HepG2 (cell line): ENCODE measurements around the gene PRDX4. TPM values are rescaled to one million over a fixed set of nuclear protein-coding genes. Genes with fewer than 3 reads are reported as not detected.

Experiments used
- ATAC-seq: fragments of 200-7000 bp; cut with Tn5 transposase; 3 replicates; pipeline ENCODE4 v1.9.1; 2020; ENCODE audit warnings: mild to moderate bottlenecking, moderate library complexity
- BruUV-seq: library from RNA; stranded (reverse); fragments of 400-500 nt; replicated peaks from 2 replicates; lab custom pipeline; 2021; lab: Mats Ljungman, UMichigan
- CTCF ChIA-PET: fragments of 300-600 bp; formaldehyde crosslinking; extraction: SDS; loops from one replicate; lab custom pipeline; 2021; ENCODE audit warnings: low total read pairs, inconsistent platforms, low intra/inter-chr PET ratio; lab: Yijun Ruan, JAX
- POLR2A ChIA-PET: fragments of 350-600 bp; sonication (Branson Sonifier 250); formaldehyde crosslinking; loops from one replicate; lab custom pipeline; 2020; ENCODE audit warnings: antibody characterized with exemption, inconsistent platforms; lab: Yijun Ruan, JAX
- DNase-seq: peaks from one replicate; pipeline ENCODE4 v3.0.0-alpha.2; 2015; ENCODE audit warnings: low spot score
- FAIRE-seq: peaks from 3 replicates; lab custom pipeline; 2011; peaks lifted over from hg19 to GRCh38; lab: Jason Lieb, UNC
- H2AFZ ChIP-seq: one replicate; pipeline ENCODE4 v1.6.1; 2011; ENCODE audit warnings: low read length, inconsistent platforms
- H3K27ac ChIP-seq: fragments of 300-600 bp; 3 replicates; pipeline ENCODE4 v1.8.0; 2011; ENCODE audit warnings: mixed run types, mild to moderate bottlenecking, mixed read lengths, low read length, inconsistent platforms; ENCODE audit not compliant: insufficient read depth; ENCODE audit errors: extremely low read length
- H3K27me3 ChIP-seq, 2 experiments: fragments of 200-600 bp in 1 of 2; 2 replicates in 1 of 2; 3 replicates in 1 of 2; pipeline versions ENCODE4 v1.6.0 to v1.8.0; 2011; ENCODE audit warnings: low read length in 2 of 2, mild to moderate bottlenecking in 2 of 2, moderate library complexity in 2 of 2, inconsistent platforms in 1 of 2; ENCODE audit not compliant: insufficient read depth in 2 of 2, control insufficient read depth in 1 of 2
- H3K36me3 ChIP-seq, 2 experiments: fragments of 200-600 bp in 1 of 2; replicated peaks in 1 of 2; 2 replicates in 1 of 2; 3 replicates in 1 of 2; pipeline versions ENCODE4 v1.5.1 to v1.8.0; 2011; ENCODE audit warnings: low read length in 2 of 2, inconsistent platforms in 1 of 2; ENCODE audit not compliant: insufficient read depth in 2 of 2, control insufficient read depth in 1 of 2
- H3K4me1 ChIP-seq: 2 replicates; pipeline ENCODE4 v1.5.1; 2012; ENCODE audit warnings: low read length, inconsistent platforms; ENCODE audit not compliant: insufficient read depth
- H3K4me2 ChIP-seq: 2 replicates; pipeline ENCODE4 v1.6.0; 2011; ENCODE audit warnings: low read depth, low read length, inconsistent platforms
- H3K4me3 ChIP-seq, 3 experiments: fragments of 200-600 bp in 1 of 3; sonication (generic), shearing (Covaris generic) in 1 of 3; replicated peaks in 1 of 3; 2 replicates each; pipeline ENCODE4 v1.5.1; 2011 to 2016; ENCODE audit warnings: low read length in 3 of 3, inconsistent platforms in 2 of 3, low read depth in 2 of 3, mild to moderate bottlenecking in 2 of 3, control low read depth in 1 of 3, mixed read lengths in 1 of 3; ENCODE audit not compliant: insufficient read depth in 1 of 3
- H3K79me2 ChIP-seq: one replicate; pipeline ENCODE4 v1.6.1; 2011; ENCODE audit warnings: low read length, inconsistent platforms; ENCODE audit not compliant: insufficient read depth
- H3K9ac ChIP-seq: 2 replicates; pipeline ENCODE4 v1.6.0; 2011; ENCODE audit warnings: mild to moderate bottlenecking, low read depth, low read length, inconsistent platforms; ENCODE audit not compliant: insufficient read depth
- H3K9me3 ChIP-seq: 2 replicates; pipeline ENCODE4 v1.5.1; 2012; ENCODE audit warnings: mild to moderate bottlenecking, low read length
- H4K20me1 ChIP-seq: 2 replicates; pipeline ENCODE4 v1.6.0; 2011; ENCODE audit warnings: inconsistent platforms, mild to moderate bottlenecking, low read length, moderate library complexity; ENCODE audit not compliant: insufficient read depth
- HNRNPL ChIP-seq: fragments of 200-400 bp; formaldehyde crosslinking; IDR thresholded peaks from 2 replicates; pipeline ENCODE4 v1.6.1; 2017; ENCODE audit warnings: mild to moderate bottlenecking, low read depth, low read length
- HOXA3 ChIP-seq: sonication (generic); formaldehyde crosslinking; IDR thresholded peaks from 2 replicates; pipeline ENCODE4 v1.5.0; 2020; ENCODE audit warnings: missing genetic modification reagents
- NFIC ChIP-seq: IDR thresholded peaks from 2 replicates; pipeline ENCODE4 v1.6.1; 2012; ENCODE audit warnings: mild to moderate bottlenecking, low read length, inconsistent platforms
- SMYD3 ChIP-seq: sonication (generic); formaldehyde crosslinking; IDR thresholded peaks from 2 replicates; pipeline ENCODE4 v1.8.1; 2023; ENCODE audit warnings: mild to moderate bottlenecking, missing genetic modification reagents
- TBX3 ChIP-seq: fragments of 450-650 bp; IDR thresholded peaks from 2 replicates; pipeline ENCODE4 v1.6.1; 2017; ENCODE audit warnings: antibody characterized with exemption, mild to moderate bottlenecking, inconsistent platforms, borderline replicate concordance
- ZEB1 ChIP-seq: IDR thresholded peaks from 2 replicates; pipeline ENCODE4 v1.6.1; 2012; ENCODE audit warnings: mild to moderate bottlenecking, low read depth, inconsistent platforms; ENCODE audit not compliant: insufficient replicate concordance
- ZFP62 ChIP-seq: sonication (generic); formaldehyde crosslinking; IDR thresholded peaks from 2 replicates; pipeline ENCODE4 v1.4.0; 2020; ENCODE audit warnings: missing genetic modification reagents
- ZNF224 ChIP-seq: sonication (generic); formaldehyde crosslinking; IDR thresholded peaks from 2 replicates; pipeline ENCODE4 v1.5.0; 2020; ENCODE audit warnings: mild to moderate bottlenecking, missing genetic modification reagents
- ZNF343 ChIP-seq: sonication (generic); formaldehyde crosslinking; IDR thresholded peaks from 2 replicates; pipeline ENCODE4 v1.4.0; 2020; ENCODE audit warnings: mild to moderate bottlenecking, missing genetic modification reagents
- ZNF550 ChIP-seq: sonication (generic); formaldehyde crosslinking; IDR thresholded peaks from 2 replicates; pipeline ENCODE4 v1.4.0; 2020; ENCODE audit warnings: mild to moderate bottlenecking, missing genetic modification reagents, borderline replicate concordance
- ZNF816 ChIP-seq: sonication (generic); formaldehyde crosslinking; IDR thresholded peaks from 2 replicates; pipeline ENCODE4 v1.8.0; 2022; ENCODE audit warnings: missing genetic modification reagents, mild to moderate bottlenecking, borderline replicate concordance
- WGBS: methylation state at CpG from one replicate; pipeline ENCODE4 v1.1.6; 2017; ENCODE audit warnings: low lambda C conversion rate; 5-methylcytosine and 5-hydroxymethylcytosine counted together
- in situ Hi-C: cut with HindIII; loops from 2 replicates; pipeline ENCODE4 v1.10.0; 2017; ENCODE audit warnings: low pct_unique_long_range_greater_than_20kb; ENCODE audit not compliant: extremely low pct_ligation_motif_present
- intact Hi-C: fragments of 100-400 bp; cut with micrococcal nuclease; formaldehyde crosslinking; loops from one replicate; pipeline ENCODE4 v1.10.0; 2022; ENCODE audit not compliant: unreplicated experiment
- polyA plus RNA-seq, 8 experiments: library from polyadenylated mRNA; depleted of rRNA in 3 of 8; stranded (reverse) in 7 of 8; unstranded in 1 of 8; fragments of >200 nt; fragmentation: Illumina TruSeq in 4 of 8; extraction: Trizol in 4 of 8; gene quantifications; 2 replicates each; pipeline versions ENCODE4 v1.2.1 to v1.2.3, GENCODE V29; 2011 to 2016; ENCODE audit warnings: low read depth in 4 of 8, missing spikeins in 1 of 8, mixed read lengths in 1 of 8; ENCODE audit not compliant: insufficient read depth in 1 of 8
- total RNA-seq, 5 experiments: library from RNA; depleted of rRNA; stranded (reverse); fragments of >200 nt; fragmentation: Illumina TruSeq; extraction: Trizol; gene quantifications; 2 replicates each; pipeline ENCODE4 v1.2.3, GENCODE V29; 2016; ENCODE audit warnings: low read depth in 1 of 5
- TF ChIP-seq, protein P1 (sequence below): sonication (generic); formaldehyde crosslinking; IDR thresholded peaks from 2 replicates; pipeline ENCODE4 v1.8.0; 2022; ENCODE audit warnings: mild to moderate bottlenecking, missing genetic modification reagents, moderate library complexity
- TF ChIP-seq, protein P2 (sequence below): sonication (generic); formaldehyde crosslinking; IDR thresholded peaks from 2 replicates; pipeline ENCODE4 v1.4.0; 2020; ENCODE audit warnings: missing genetic modification reagents
- TF ChIP-seq, protein P3 (sequence below): sonication (generic); formaldehyde crosslinking; IDR thresholded peaks from 2 replicates; pipeline ENCODE4 v1.9.0; 2021; ENCODE audit warnings: missing genetic modification reagents, borderline replicate concordance

The PRDX4 gene
- total and polyA plus RNA-seq, 2 of the 13 experiments (the other 11 are each of a cell fraction or from before 2014, with no cell fraction given), result 217 to 252 TPM

DNA sequence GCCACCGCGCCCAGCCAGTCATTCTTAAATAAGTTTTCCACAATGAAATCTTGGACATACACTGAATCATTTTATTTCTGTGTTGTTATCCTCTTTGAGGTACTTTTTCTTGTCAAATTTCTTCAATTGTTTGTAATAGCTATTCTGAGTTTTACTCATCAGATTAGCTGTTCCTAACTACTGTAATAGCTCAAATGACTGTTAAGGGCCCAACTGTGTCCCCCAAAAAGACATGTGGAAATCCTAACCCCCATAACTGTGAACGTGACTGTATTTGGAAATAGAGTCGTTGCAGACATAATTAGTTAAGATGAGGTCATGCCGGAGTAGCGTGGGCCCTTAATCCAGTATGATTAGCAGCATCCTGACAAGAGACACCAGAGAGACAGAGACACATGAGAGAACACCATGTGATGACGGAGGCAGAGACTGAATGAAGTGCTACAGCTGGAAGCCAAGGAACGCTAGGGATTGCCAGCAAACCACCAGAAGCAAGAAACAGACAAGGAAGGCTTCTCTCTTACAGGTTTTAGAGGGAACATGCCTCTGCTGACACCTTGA is 52.9 kb downstream of the PRDX4 start:
- peaks cover 0 to 11% of the 10 kb centered on the region in 2 experiments; a peak in 4 of 5 replicates for H3K36me3 ChIP-seq
- in situ Hi-C loops, result no loop called here
- CTCF ChIA-PET, result no interaction called here
- no peak overlapping the region for H3K9ac ChIP-seq
- TF ChIP-seq ZEB1 (no peak), ZNF343 (CRISPR knock-in tag) (no peak), ZFP62 (no peak)
- H3K4me2 ChIP-seq, result no peak overlapping the region
- DNase-seq, result no peak
- no peak for ATAC-seq
- no peaks in the 10 kb centered on the region for H4K20me1 ChIP-seq
- POLR2A ChIA-PET, result no interaction called here
- no peaks in the 10 kb centered on the region for H3K9me3 ChIP-seq
- FAIRE-seq, result no peak
- H3K27me3 ChIP-seq, result no peaks in the 10 kb centered on the region
- 97% methylated on average over 8 of the region's 8 CpGs for WGBS
- H3K27ac ChIP-seq, result no peak overlapping the region
- no TSS peak for BruUV-seq
- no peak overlapping the region for H2AFZ ChIP-seq
- intact Hi-C loops, result no loop called here
- no peaks in the 10 kb centered on the region for H3K4me1 ChIP-seq
- H3K4me3 ChIP-seq, result no peak overlapping the region
- no peaks in the 10 kb centered on the region for H3K79me2 ChIP-seq

DNA sequence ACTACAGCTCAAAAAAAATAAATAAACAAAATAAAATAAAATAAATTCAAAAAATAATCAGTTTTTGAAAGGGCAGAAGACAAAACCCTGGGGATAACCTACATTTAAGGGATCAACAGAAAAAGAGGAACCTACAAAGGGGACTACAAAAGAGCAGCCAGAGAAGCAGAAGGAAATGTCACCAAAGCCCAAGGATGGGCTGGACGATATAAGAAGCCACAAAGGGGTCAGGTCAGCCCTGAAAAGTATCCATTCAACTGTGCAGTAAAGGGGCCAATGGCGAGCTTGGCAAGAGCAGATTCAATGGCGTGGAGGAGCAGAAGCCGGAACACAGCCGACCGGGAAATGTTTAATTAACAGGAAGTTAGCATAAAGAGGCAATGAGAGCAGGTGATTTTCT is 58.9 kb downstream of the PRDX4 start:
- peaks cover 0 to 17% of the 10 kb centered on the region in 2 experiments; a peak in 4 of 5 replicates for H3K36me3 ChIP-seq
- no peaks in the 10 kb centered on the region for H4K20me1 ChIP-seq
- no peaks in the 10 kb centered on the region for H3K4me1 ChIP-seq
- H3K4me3 ChIP-seq, result no peak overlapping the region
- FAIRE-seq (no peak), DNase-seq (no peak), ATAC-seq (no peak)
- in situ Hi-C loops, result no loop called here
- no TSS peak for BruUV-seq
- no peaks in the 10 kb centered on the region for H3K79me2 ChIP-seq
- WGBS, result 97% methylated on average over 6 of the region's 6 CpGs
- POLR2A ChIA-PET, result no interaction called here
- no peaks in the 10 kb centered on the region for H3K9me3 ChIP-seq
- H3K27me3 ChIP-seq, result no peaks in the 10 kb centered on the region
- no peak overlapping the region for H2AFZ ChIP-seq
- CTCF ChIA-PET, result no interaction called here
- intact Hi-C loops, result no loop called here
- no peak overlapping the region for H3K4me2 ChIP-seq
- H3K9ac ChIP-seq, result no peak overlapping the region
- H3K27ac ChIP-seq, result no peak overlapping the region
- TF ChIP-seq TBX3 (no peak), HNRNPL (no peak), SMYD3 (CRISPR knock-in tag) (no peak), ZNF816 (CRISPR knock-in tag) (no peak), ZNF224 (CRISPR knock-in tag) (no peak), ZNF550 (CRISPR knock-in tag) (no peak), HOXA3 (CRISPR knock-in tag) (no peak), NFIC (no peak)
- TF ChIP-seq, protein P1, sequence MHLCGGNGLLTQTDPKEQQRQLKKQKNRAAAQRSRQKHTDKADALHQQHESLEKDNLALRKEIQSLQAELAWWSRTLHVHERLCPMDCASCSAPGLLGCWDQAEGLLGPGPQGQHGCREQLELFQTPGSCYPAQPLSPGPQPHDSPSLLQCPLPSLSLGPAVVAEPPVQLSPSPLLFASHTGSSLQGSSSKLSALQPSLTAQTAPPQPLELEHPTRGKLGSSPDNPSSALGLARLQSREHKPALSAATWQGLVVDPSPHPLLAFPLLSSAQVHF, result no peak
- TF ChIP-seq, protein P2, sequence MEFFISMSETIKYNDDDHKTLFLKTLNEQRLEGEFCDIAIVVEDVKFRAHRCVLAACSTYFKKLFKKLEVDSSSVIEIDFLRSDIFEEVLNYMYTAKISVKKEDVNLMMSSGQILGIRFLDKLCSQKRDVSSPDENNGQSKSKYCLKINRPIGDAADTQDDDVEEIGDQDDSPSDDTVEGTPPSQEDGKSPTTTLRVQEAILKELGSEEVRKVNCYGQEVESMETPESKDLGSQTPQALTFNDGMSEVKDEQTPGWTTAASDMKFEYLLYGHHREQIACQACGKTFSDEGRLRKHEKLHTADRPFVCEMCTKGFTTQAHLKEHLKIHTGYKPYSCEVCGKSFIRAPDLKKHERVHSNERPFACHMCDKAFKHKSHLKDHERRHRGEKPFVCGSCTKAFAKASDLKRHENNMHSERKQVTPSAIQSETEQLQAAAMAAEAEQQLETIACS (CRISPR knock-in tag), result no peak
- TF ChIP-seq, protein P3, sequence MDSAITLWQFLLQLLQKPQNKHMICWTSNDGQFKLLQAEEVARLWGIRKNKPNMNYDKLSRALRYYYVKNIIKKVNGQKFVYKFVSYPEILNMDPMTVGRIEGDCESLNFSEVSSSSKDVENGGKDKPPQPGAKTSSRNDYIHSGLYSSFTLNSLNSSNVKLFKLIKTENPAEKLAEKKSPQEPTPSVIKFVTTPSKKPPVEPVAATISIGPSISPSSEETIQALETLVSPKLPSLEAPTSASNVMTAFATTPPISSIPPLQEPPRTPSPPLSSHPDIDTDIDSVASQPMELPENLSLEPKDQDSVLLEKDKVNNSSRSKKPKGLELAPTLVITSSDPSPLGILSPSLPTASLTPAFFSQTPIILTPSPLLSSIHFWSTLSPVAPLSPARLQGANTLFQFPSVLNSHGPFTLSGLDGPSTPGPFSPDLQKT (CRISPR knock-in tag), result no peak
